Activated gamma-delta T cell treated with Interleukin-2 at 50 U/mL for 16 hours (primary cell): Measurements from ENCODE around the gene SUDS3.
"Not testable (repeated sequence)": the region's sequence is repeated elsewhere in the genome, so short reads cannot be mapped to it uniquely, and the experiment has no call there.

Experiments
- DNase-seq: peaks from one replicate; pipeline ENCODE4 v3.0.0-alpha.2; 2020

Gene SUDS3

GRCh38 chr12:118376089-118377020 lies at the start of gene SUDS3:
Gene SUDS3, plus strand, starts transcription at chr12:118376555. Its CDS starts 137 bp downstream, at chr12:118376692.
- DNase-seq = peak; percentile 95

GRCh38 chr12:118326991-118327390 lies 49.4 kb upstream of the SUDS3 start:
- no peak for DNase-seq

DNA sequence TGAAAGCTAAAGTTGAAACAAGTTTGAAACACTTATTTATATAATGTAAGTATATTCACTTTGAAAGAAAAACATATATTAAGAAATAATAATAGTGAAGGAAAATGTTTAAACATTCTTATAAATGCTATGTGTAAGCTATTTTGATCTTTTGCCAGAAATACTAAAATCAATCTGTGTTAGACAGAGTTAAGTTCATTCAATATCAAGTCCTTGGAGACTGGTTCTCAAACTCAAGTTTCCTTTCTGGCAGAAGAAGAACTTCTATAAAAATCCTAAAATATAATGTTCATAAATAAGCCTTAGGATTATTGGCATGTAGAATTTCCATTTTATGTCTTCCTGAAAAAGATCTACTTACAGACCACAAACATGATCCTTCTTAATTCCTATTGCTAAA lies 49.0 kb upstream of the SUDS3 start:
- no peak for DNase-seq

- DNase-seq = no peak
Observed at GRCh38 chr12:118328486-118329330, 47.6 kb upstream of the SUDS3 start.

DNA sequence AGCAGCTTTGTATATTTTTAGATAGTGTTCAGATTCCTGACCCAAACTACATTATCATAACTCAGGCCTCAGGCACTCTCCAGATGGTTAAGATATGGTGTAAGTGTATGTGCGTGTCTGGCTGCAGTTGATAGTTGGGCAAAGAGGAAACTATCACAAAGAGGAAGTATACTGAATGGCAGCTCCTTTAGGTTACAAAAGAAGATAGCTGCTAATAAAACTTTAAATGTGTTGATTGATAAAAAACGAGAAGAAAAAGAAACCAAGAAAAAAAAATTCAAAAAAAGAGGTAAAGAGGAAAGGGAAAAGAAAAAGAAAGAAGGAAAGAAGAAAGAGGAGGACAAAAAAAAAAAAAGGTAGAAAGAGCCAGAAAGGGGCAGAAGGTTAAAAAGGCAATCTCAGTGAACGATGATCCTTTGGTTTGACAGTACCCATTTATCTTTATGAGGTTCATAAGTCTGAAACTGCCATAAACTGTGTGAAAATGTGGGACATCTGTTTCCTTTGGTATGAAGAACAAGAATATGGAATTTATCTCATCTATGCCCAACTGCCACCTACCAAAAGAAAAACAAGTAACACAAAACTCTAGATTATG lies 45.8 kb upstream of the SUDS3 start:
- DNase-seq = no peak

- no peak for DNase-seq
Observed at GRCh38 chr12:118332511-118332910, 43.8 kb upstream of the SUDS3 start.

DNA sequence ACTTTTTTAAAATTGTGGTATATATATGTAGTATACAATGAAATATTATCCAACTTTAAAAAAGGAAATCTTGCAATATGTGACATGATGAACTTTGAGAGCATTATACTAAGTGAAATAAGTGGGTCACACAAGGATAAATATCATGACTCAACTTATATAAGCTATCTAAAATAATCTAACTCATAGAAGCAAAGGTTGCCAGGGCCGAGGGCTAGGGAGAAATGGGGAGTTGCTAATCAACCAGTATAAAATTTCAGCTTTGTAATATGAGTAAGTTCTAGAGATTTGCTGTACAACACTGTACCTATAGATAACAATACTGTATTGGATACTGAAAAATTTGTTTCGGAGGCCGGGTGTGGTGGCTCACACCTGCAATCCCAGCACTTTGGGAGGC lies 42.1 kb upstream of the SUDS3 start:
- no peak for DNase-seq

GRCh38 chr12:118334939-118335567 lies 41.3 kb upstream of the SUDS3 start:
- DNase-seq = no peak

- DNase-seq = no peak
Observed at GRCh38 chr12:118336123-118336522, 40.2 kb upstream of the SUDS3 start.

GRCh38 chr12:118337194-118337838 lies 39.0 kb upstream of the SUDS3 start:
- DNase-seq = no peak

DNA sequence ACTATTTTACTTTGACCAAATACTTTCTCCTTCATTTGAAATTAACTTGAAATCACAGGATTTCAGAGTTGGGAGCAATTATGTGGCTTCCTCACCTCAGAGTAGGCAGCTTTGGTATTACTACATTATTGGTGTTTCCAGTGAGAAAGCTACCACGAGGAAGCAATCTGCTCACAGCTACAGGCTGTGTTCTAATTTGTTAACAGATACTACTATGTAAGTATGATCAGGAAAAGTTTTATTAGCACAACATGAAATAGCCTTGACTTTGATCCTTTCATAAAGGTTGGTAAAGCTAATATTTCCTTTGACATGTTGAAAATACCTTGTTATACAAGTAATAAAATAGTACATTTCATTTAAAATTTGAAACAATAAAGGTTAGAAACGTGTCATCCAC lies 34.3 kb upstream of the SUDS3 start:
- DNase-seq = no peak

DNA sequence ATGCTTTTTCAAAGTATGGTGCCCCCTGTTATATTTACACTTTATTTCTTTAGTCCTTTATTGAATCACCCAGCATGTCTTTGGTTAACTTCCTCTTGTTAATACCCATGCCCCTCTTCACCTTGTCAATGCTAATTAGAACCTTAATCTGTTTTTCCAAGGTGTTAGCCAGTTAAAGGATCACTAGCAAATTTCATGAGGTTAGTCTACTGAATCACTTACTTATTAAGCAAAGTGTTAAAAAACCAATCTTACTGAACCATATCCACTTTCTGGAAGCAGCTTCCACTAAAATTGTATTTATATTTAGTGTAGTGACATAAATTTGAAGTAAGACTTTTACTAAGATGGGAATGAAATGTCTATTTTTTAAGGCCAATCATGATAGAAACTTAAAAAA lies 31.5 kb upstream of the SUDS3 start:
- no peak for DNase-seq

GRCh38 chr12:118345355-118345754 lies 31.0 kb upstream of the SUDS3 start:
- no peak for DNase-seq

DNA sequence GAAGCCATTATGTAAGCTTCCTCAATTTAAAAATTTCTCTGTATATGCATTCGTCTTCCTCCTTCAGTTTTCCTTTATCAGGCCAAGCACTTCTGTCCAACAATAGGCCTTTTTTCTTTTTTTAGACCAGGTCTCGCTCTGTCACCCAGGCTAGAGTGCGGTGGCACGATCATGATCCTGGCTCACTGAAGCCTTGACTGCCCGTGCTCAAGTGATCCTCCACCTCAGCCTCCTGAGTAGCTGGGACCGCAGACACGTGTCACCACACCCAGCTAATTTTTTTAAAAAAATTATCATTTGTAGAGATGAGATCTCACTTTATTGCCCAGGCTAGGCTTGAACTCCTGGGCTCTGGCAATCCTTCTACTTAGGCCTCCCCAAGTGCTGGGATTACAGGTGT lies 29.5 kb upstream of the SUDS3 start:
- DNase-seq = no peak

DNA sequence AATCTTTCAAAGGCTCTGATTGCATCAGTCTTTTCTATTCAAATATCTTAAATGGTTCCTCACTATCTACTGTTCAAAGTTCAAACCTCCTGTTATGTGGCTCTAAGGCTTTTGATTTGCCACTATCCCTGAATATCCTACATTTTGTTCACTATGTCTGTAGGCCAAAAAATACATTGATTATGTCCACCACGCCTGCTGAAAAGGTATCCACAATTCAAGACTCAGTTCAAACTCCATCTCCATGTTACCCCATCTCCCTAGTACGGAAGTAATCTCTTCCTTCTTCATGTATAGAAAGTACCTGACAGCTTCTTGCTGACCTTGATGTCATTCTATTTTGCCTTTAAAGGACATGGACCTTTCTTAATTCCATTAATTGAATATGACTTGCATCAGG lies 28.4 kb upstream of the SUDS3 start:
- no peak for DNase-seq

DNA sequence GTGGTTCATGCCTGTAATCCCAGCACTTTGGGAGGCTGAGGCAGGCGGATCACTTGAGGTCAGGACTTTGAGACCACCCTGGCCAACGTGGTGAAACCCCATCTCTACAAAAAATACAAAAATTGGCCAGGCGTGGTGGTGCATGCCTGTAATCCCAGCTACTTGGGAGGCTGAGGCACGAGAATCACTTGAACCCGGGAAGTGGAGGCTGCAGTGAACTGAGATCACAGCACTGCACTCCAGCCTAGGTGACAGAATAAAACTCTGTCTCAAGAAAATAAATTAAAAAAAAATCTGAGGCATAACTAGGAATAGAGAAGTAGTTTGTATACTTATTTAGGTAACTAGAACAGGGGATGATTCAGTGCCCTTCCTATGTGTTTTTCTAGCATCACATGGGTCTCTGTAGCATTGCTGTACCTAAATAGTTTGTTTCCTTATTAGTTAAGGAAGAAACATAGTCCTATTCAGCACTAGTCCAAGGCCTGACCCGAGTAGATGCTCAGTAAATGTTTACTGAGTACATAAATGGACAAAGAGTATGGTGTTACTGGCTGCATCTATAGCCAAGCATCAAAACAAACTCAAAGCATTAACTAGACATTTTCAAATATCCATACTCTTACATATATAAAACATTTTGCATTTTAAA lies 25.3 kb upstream of the SUDS3 start:
- no peak for DNase-seq

GRCh38 chr12:118353721-118354120 lies 22.6 kb upstream of the SUDS3 start:
- no peak for DNase-seq

DNA sequence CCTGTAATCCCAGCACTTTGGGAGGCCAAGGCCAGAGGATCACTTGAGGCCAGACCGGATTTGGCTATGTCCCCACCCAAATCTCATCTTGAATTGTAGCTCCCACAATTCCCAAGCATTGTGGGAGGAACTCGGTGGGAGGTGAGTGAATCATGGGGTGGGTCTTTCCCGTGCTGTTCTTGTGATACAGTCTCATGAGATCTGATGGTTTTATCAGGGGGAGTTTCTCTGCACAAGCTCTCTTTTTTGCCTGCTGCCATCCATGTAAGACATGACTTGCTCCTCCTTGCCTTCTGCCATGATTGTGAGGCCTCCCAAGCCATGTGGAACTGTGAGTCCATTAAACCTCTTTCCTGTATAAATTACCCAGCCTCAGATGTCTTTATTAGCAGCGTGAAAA lies 21.9 kb upstream of the SUDS3 start:
- not testable (repeated sequence) for DNase-seq

- no peak for DNase-seq
Observed at GRCh38 chr12:118354903-118355302, 21.5 kb upstream of the SUDS3 start.

GRCh38 chr12:118355843-118356242 lies 20.5 kb upstream of the SUDS3 start:
- no peak for DNase-seq

DNA sequence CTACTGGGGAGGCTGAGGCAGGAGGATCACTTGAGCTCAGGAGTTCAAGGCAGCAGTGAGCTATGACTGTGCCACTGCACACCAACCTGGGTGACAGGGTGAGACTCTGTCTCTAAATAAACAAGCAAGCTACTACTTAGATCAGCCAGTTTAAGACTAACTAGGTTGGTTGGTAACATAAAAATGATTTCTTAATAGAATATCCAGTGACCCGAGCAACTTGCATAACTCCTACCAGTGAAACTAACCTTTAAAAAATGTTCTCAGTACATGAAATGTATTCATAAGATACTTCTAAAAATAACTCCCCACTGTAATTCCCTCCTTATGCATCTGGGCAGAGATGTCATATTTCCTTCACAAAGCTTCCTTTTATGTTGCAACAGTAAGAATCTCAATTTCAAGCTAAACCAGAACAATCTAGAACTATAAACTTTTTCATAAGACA lies 19.5 kb upstream of the SUDS3 start:
- no peak for DNase-seq
